Epithelial cell of alveolus of lung (primary cell): ENCODE measurements around the gene ATP2B2. TPM values are rescaled to one million over a fixed set of nuclear protein-coding genes. Genes with fewer than 3 reads are reported as not detected.

Experiments
- total RNA-seq: library from RNA; depleted of rRNA; stranded (reverse); fragments of >200 nt; gene quantifications from 2 replicates; pipeline ENCODE4 v1.2.1, GENCODE V29; 2015

ATP2B2 gene
- total RNA-seq, result not detected in 2 replicates

DNA sequence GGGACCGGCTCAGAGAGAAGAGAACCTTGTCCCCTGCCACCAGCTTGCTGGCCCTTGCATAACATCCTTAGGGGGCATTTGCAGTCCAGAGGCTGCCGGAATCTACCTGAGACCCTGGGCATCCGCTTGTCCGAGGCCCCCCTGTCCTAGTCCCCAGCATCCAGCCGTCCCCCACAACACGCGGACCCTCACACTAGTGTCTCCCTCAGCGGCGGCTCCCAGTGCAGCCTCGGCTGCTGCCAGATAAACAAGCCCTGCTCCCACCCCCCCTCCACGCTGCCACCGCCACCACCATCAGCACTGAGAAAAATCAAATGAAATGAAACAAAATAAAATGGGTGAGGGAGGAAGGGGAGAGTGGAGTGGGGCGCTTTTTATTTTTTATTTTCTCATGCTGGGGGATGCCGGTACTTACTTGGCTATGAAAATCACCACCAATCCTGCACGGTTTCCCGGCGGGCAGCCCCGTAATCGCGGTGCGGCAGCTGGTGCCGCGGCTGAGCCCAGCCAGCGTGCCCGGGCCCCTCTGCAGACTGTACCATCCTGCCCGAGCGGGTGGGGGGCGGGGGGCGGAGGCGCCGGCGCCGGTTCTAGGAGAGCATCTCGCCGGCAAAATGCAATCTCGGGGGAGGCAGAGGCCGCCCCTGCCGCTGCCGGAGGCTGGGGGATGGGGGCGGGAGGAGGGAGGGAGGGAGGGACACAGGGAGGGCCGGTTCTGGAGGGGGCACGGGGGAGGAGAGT, at the start of gene ATP2B2:
TSS of gene ATP2B2 (minus strand) at position 537 of the 741 bp plus-strand sequence. CDS start 56,043 bp downstream, outside the sequence.

DNA sequence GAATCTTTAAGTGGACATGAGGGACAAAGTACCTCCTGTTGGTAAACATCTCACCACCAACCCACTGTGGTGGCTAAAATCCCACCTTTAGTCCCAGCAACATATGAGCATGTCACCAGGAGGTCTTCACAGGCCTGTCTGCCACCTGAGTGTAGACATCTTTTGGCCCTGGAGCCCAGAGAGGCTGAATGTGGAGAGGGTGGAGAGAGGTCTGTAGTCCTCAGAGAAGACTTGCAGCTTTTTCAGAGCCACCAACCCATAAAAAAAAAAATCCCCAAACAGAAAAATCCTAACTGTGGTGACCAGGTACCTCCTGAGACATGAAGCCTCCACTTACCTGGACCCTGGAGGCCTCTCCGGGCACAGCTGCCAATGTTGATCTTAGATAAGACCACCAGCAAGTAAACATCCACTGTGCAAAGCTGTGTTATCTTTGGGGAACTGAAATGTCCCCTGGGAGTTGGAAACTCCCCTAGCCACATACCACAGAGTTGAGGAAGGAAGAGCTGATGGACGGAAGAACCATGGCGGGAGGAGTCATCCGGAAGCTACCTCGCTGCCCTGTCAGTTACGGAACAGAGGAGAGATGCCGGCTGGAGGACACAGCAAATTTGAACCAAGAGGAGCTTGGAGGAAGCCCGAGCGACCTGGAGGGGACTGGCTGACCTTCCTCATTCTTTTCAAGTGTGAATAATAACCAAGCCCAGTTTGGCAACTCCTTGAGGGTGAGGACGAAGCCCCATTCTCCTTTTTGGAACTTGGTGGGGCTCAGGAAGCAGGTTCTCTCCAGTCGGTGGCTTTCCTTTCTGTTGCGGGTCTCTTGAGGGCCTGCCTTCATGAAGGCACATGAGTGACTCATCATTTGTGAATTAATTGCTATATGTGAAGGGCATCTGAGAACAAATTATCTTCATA, 212.6 kb downstream of the ATP2B2 start, which contains the start of gene GHRL:
TSS of gene GHRL (minus strand) at position 443 of the 915 bp plus-strand sequence. CDS start 2,767 bp downstream, outside the sequence.

Other genes with a start within 250 kb of the ATP2B2 start
- not detected in 2 replicates for gene GHRL, start 212.6 kb downstream of the ATP2B2 start, total RNA-seq
- gene SEC13, start 184.5 kb downstream of the ATP2B2 start, total RNA-seq, result 197 and 268 TPM in 2 replicates